Measurements from ENCODE around the gene MRGPRF. TPM values are rescaled to one million over a fixed set of nuclear protein-coding genes. Genes with fewer than 3 reads are reported as not detected.

The MRGPRF gene
- total RNA-seq, 2 donors from 2014 or later = 3.7 to 4.7 TPM

- 93 to 95% methylated on average over 3 to 7 of the region's 7 CpGs for WGBS, 2 experiments (ENCODE audit: insufficient coverage in 1 of 2, insufficient read length in 1 of 2)
- no peak overlapping the region for H3K9ac ChIP-seq (ENCODE audit: extremely low read depth, low read length, poor library complexity, severe bottlenecking)
Observed at GRCh38 chr11:69059429-69059828, 46.4 kb upstream of the MRGPRF start.

GRCh38 chr11:69058511-69059270 is 45.6 kb upstream of the MRGPRF start:
- no peaks in the 10 kb centered on the region for H3K27me3 ChIP-seq (ENCODE audit: control insufficient read depth, insufficient read depth, low read length, poor library complexity, severe bottlenecking)
- no peaks in the 10 kb centered on the region for H3K4me1 ChIP-seq (ENCODE audit: control insufficient read depth, insufficient read depth, low read length)
- H3K4me3 ChIP-seq (ENCODE audit: low read length) = no peak overlapping the region
- H3K27ac ChIP-seq (ENCODE audit: low read depth, low read length) = no peak overlapping the region
- peaks cover 7% of the 10 kb centered on the region for H3K36me3 ChIP-seq (ENCODE audit: control insufficient read depth, insufficient read depth, low read length)
- Mint-ChIP-seq H3K9me3 (no peaks in the 10 kb centered on the region), H3K36me3 (ENCODE audit: low read depth) (peaks cover 14% of the 10 kb centered on the region), H3K4me1 (peaks cover 3% of the 10 kb centered on the region), H3K27ac (no peak overlapping the region), H3K4me3 (no peak overlapping the region), H3K27me3 (ENCODE audit: insufficient read depth) (no peaks in the 10 kb centered on the region)
- no peak for DNase-seq
- no peak for TF ChIP-seq CTCF (conservative IDR thresholded peaks at IDR 0.05)
- H3K9ac ChIP-seq (ENCODE audit: extremely low read depth, low read length, poor library complexity, severe bottlenecking) = no peak overlapping the region
- WGBS, 2 experiments (ENCODE audit: insufficient coverage in 1 of 2, insufficient read length in 1 of 2) = 91% methylated on average over 19 to 23 of the region's 23 CpGs
- no peaks in the 10 kb centered on the region for H3K9me3 ChIP-seq (ENCODE audit: control insufficient read depth, low read length)

More at GRCh38 chr11:69059429-69059828, 46.4 kb upstream of the MRGPRF start:
- Mint-ChIP-seq H3K9me3 (no peaks in the 10 kb centered on the region), H3K4me3 (no peak overlapping the region), H3K36me3 (ENCODE audit: low read depth) (peaks cover 14% of the 10 kb centered on the region), H3K27ac (no peak overlapping the region), H3K27me3 (ENCODE audit: insufficient read depth) (no peaks in the 10 kb centered on the region), H3K4me1 (peaks cover 3% of the 10 kb centered on the region)
- Histone ChIP-seq H3K27ac (ENCODE audit: low read depth, low read length) (no peak overlapping the region), H3K27me3 (ENCODE audit: control insufficient read depth, insufficient read depth, low read length, poor library complexity, severe bottlenecking) (no peaks in the 10 kb centered on the region), H3K4me3 (ENCODE audit: low read length) (no peak overlapping the region), H3K9me3 (ENCODE audit: control insufficient read depth, low read length) (no peaks in the 10 kb centered on the region), H3K4me1 (ENCODE audit: control insufficient read depth, insufficient read depth, low read length) (no peaks in the 10 kb centered on the region), H3K36me3 (ENCODE audit: control insufficient read depth, insufficient read depth, low read length) (peaks cover 7% of the 10 kb centered on the region)
- no peak for DNase-seq
- no peak for TF ChIP-seq CTCF (conservative IDR thresholded peaks at IDR 0.05)

GRCh38 chr11:69057801-69058200 is 44.8 kb upstream of the MRGPRF start:
- no peak for TF ChIP-seq CTCF (conservative IDR thresholded peaks at IDR 0.05)
- no peak overlapping the region for H3K27ac ChIP-seq (ENCODE audit: low read depth, low read length)
- peaks cover 3% of the 10 kb centered on the region for H3K4me1 Mint-ChIP-seq
- no peak for DNase-seq
- H3K9ac ChIP-seq (ENCODE audit: extremely low read depth, low read length, poor library complexity, severe bottlenecking) = no peak overlapping the region
- H3K27me3 ChIP-seq (ENCODE audit: control insufficient read depth, insufficient read depth, low read length, poor library complexity, severe bottlenecking) = no peaks in the 10 kb centered on the region
- H3K9me3 Mint-ChIP-seq = no peaks in the 10 kb centered on the region
- H3K4me3 ChIP-seq (ENCODE audit: low read length) = no peak overlapping the region
- H3K36me3 ChIP-seq (ENCODE audit: control insufficient read depth, insufficient read depth, low read length) = peaks cover 7% of the 10 kb centered on the region
- H3K27ac Mint-ChIP-seq = no peak overlapping the region
- H3K4me1 ChIP-seq (ENCODE audit: control insufficient read depth, insufficient read depth, low read length) = no peaks in the 10 kb centered on the region
- WGBS, 2 experiments (ENCODE audit: insufficient coverage in 1 of 2, insufficient read length in 1 of 2) = 87 to 96% methylated on average over 12 to 14 of the region's 14 CpGs
- peaks cover 14% of the 10 kb centered on the region for H3K36me3 Mint-ChIP-seq (ENCODE audit: low read depth)
- H3K27me3 Mint-ChIP-seq (ENCODE audit: insufficient read depth) = no peaks in the 10 kb centered on the region
- H3K4me3 Mint-ChIP-seq = no peak overlapping the region
- H3K9me3 ChIP-seq (ENCODE audit: control insufficient read depth, low read length) = no peaks in the 10 kb centered on the region

Measured in endodermal cell (in vitro differentiated cells).